H1 (cell line): ENCODE data around the gene HIVEP3. TPM values are rescaled to one million over a fixed set of nuclear protein-coding genes. Genes with fewer than 3 reads are reported as not detected.

Source experiments
- CTCF ChIA-PET: fragments of 300-600 bp; sonication (Branson Sonifier 250); formaldehyde crosslinking; loops from one replicate; lab custom pipeline; 2021; ENCODE audit not compliant: partially characterized antibody; lab: Charles Lee
- POLR2A ChIA-PET: fragments of 300-600 bp; sonication (Branson Sonifier 250); formaldehyde crosslinking; loops from one replicate; lab custom pipeline; 2021; ENCODE audit warnings: inconsistent platforms; ENCODE audit not compliant: partially characterized antibody; lab: Charles Lee
- DNase-seq, 2 experiments: peaks; one replicate each; pipeline versions ENCODE4 v3.0.0 to v3.0.0-alpha.2; 2010 to 2022; ENCODE audit warnings: low spot score in 2 of 2, low read depth in 1 of 2, mixed read lengths in 1 of 2
- FAIRE-seq: peaks from 2 replicates; lab custom pipeline; 2011; peaks lifted over from hg19 to GRCh38; lab: Jason Lieb, UNC
- H2AFZ ChIP-seq: 2 replicates; pipeline ENCODE4 v1.8.1; 2012; ENCODE audit warnings: low read length, inconsistent platforms
- H2AK5ac ChIP-seq: 2 replicates; pipeline ENCODE4 v1.6.1; 2013; ENCODE audit warnings: low read depth, low read length
- H2BK120ac ChIP-seq: replicated peaks from 2 replicates; pipeline ENCODE3; 2013; ENCODE audit warnings: low read depth, low read length, inconsistent platforms
- H2BK12ac ChIP-seq: 2 replicates; pipeline ENCODE4 v1.6.1; 2013; ENCODE audit warnings: low read depth, low read length
- H2BK15ac ChIP-seq: 2 replicates; pipeline ENCODE4 v1.6.1; 2013; ENCODE audit warnings: low read length
- H2BK20ac ChIP-seq: 2 replicates; pipeline ENCODE4 v1.6.1; 2013; ENCODE audit warnings: low read length
- H2BK5ac ChIP-seq: 2 replicates; pipeline ENCODE4 v1.6.1; 2013; ENCODE audit warnings: low read depth, low read length
- H3K14ac ChIP-seq: 2 replicates; pipeline ENCODE4 v1.6.1; 2013; ENCODE audit warnings: inconsistent platforms; ENCODE audit not compliant: insufficient read length
- H3K18ac ChIP-seq: 2 replicates; pipeline ENCODE4 v1.6.1; 2013; ENCODE audit warnings: low read length; ENCODE audit errors: extremely low read depth
- H3K23ac ChIP-seq: 2 replicates; pipeline ENCODE4 v1.6.1; 2013; ENCODE audit warnings: inconsistent platforms; ENCODE audit not compliant: insufficient read length
- H3K23me2 ChIP-seq: 2 replicates; pipeline ENCODE4 v1.6.1; 2013; ENCODE audit warnings: low read depth, low read length
- H3K27ac ChIP-seq: 2 replicates; pipeline ENCODE4 v1.6.1; 2011; ENCODE audit warnings: low read depth, low read length, inconsistent platforms
- H3K27me3 ChIP-seq, 4 experiments: replicated peaks in 1 of 4; 1 replicate in 1 of 4; 2 replicates in 3 of 4; pipeline versions ENCODE4 v1.6.1 to v1.8.1; 2011 to 2013; ENCODE audit warnings: low read length in 3 of 4, mild to moderate bottlenecking in 3 of 4, inconsistent platforms in 2 of 4, mixed read lengths in 2 of 4, moderate library complexity in 1 of 4; ENCODE audit not compliant: control insufficient read depth in 3 of 4, insufficient read depth in 3 of 4; ENCODE audit errors: extremely low read depth in 1 of 4
- H3K36me3 ChIP-seq, 4 experiments: 2 replicates each; pipeline versions ENCODE4 v1.6.1 to v1.8.1; 2011 to 2013; ENCODE audit warnings: mild to moderate bottlenecking in 4 of 4, low read length in 3 of 4, moderate library complexity in 2 of 4, control low read depth in 1 of 4, inconsistent platforms in 1 of 4; ENCODE audit not compliant: insufficient read depth in 4 of 4, control insufficient read depth in 2 of 4
- H3K4ac ChIP-seq: replicated peaks from 2 replicates; pipeline ENCODE3; 2013; ENCODE audit warnings: low read length, low read depth, mixed read lengths, inconsistent platforms; ENCODE audit not compliant: insufficient read length
- H3K4me1 ChIP-seq, 4 experiments: replicated peaks in 1 of 4; 1 replicate in 1 of 4; 2 replicates in 3 of 4; pipeline versions ENCODE4 v1.6.1 to v1.8.1; 2011 to 2013; ENCODE audit warnings: low read length in 3 of 4, inconsistent platforms in 2 of 4, mixed read lengths in 1 of 4; ENCODE audit not compliant: insufficient read depth in 4 of 4, control insufficient read depth in 3 of 4
- H3K4me2 ChIP-seq, 2 experiments: 2 replicates each; pipeline versions ENCODE4 v1.6.1 to v1.8.1; 2011 to 2013; ENCODE audit warnings: low read depth in 2 of 2, low read length in 2 of 2, control low read depth in 1 of 2, inconsistent platforms in 1 of 2, mild to moderate bottlenecking in 1 of 2; ENCODE audit not compliant: insufficient read depth in 1 of 2
- H3K4me3 ChIP-seq, 4 experiments: fragments of 200-600, 300-600 bp in 1 of 4; sonication (generic), shearing (Covaris generic), sonication (Bioruptor Twin) in 1 of 4; 2 replicates each; pipeline versions ENCODE4 v1.5.1 to v1.8.1; 2011 to 2016; ENCODE audit warnings: low read length in 4 of 4, low read depth in 3 of 4, control low read depth in 2 of 4, inconsistent platforms in 2 of 4, mild to moderate bottlenecking in 2 of 4, mixed read lengths in 1 of 4, moderate library complexity in 1 of 4; ENCODE audit not compliant: insufficient read depth in 2 of 4; ENCODE audit errors: extremely low read depth in 1 of 4
- H3K56ac ChIP-seq: replicated peaks from 2 replicates; pipeline ENCODE3; 2013; ENCODE audit warnings: low read depth, mild to moderate bottlenecking, mixed read lengths, low read length, inconsistent platforms; ENCODE audit not compliant: insufficient read length
- H3K79me1 ChIP-seq: 2 replicates; pipeline ENCODE4 v1.6.1; 2013; ENCODE audit warnings: low read depth, low read length, control low read depth
- H3K79me2 ChIP-seq, 2 experiments: 2 replicates each; pipeline versions ENCODE4 v1.6.1 to v1.8.1; 2012 to 2013; ENCODE audit warnings: low read length in 2 of 2, mild to moderate bottlenecking in 2 of 2, inconsistent platforms in 1 of 2; ENCODE audit not compliant: insufficient read depth in 2 of 2, control insufficient read depth in 1 of 2
- H3K9ac ChIP-seq, 4 experiments: replicated peaks in 1 of 4; 1 replicate in 1 of 4; 2 replicates in 3 of 4; pipeline versions ENCODE4 v1.6.1 to v1.8.1; 2011 to 2013; ENCODE audit warnings: low read depth in 3 of 4, low read length in 3 of 4, control low read depth in 2 of 4, mild to moderate bottlenecking in 2 of 4, moderate library complexity in 2 of 4, inconsistent platforms in 1 of 4; ENCODE audit errors: extremely low read depth in 1 of 4
- H3K9me3 ChIP-seq, 2 experiments: 2 replicates each; pipeline versions ENCODE4 v1.6.1 to v1.8.1; 2012 to 2013; ENCODE audit warnings: mild to moderate bottlenecking in 2 of 2, moderate library complexity in 2 of 2, control low read depth in 1 of 2, inconsistent platforms in 1 of 2, low read depth in 1 of 2, low read length in 1 of 2, mixed read lengths in 1 of 2; ENCODE audit not compliant: insufficient read depth in 2 of 2
- H4K20me1 ChIP-seq, 2 experiments: replicated peaks in 1 of 2; 2 replicates each; pipeline versions ENCODE3 to v1.8.1; 2011 to 2013; ENCODE audit warnings: inconsistent platforms in 2 of 2, low read length in 2 of 2, mild to moderate bottlenecking in 1 of 2; ENCODE audit not compliant: insufficient read depth in 2 of 2, control insufficient read depth in 1 of 2
- H4K5ac ChIP-seq: 2 replicates; pipeline ENCODE4 v1.6.1; 2013; ENCODE audit warnings: low read length, low read depth, mixed read lengths, inconsistent platforms; ENCODE audit not compliant: insufficient read length
- H4K8ac ChIP-seq: 2 replicates; pipeline ENCODE4 v1.8.0; 2013; ENCODE audit warnings: mild to moderate bottlenecking, moderate library complexity, low read length, inconsistent platforms; ENCODE audit not compliant: insufficient read depth; ENCODE audit errors: extremely low read depth
- H4K91ac ChIP-seq: replicated peaks from 2 replicates; pipeline ENCODE3; 2013; ENCODE audit warnings: low read length, mixed read lengths, inconsistent platforms; ENCODE audit not compliant: insufficient read length
- POLR2AphosphoS5 ChIP-seq: IDR thresholded peaks from 2 replicates; pipeline ENCODE4 v1.6.1; 2011; ENCODE audit warnings: low read depth, low read length
- WGBS, 2 experiments: shearing (Covaris generic) in 1 of 2; methylation state at CpG; one replicate each; pipeline versions ENCODE4 v1.1.6 to v1.1.7; 2013 to 2015; ENCODE audit warnings: low lambda C conversion rate in 2 of 2, mixed read lengths in 2 of 2, inconsistent platforms in 1 of 2, low coverage in 1 of 2, missing lambda C conversion rate in 1 of 2; ENCODE audit not compliant: insufficient replicate concordance in 2 of 2, insufficient coverage in 1 of 2, insufficient read length in 1 of 2; ENCODE audit errors: extremely low coverage in 1 of 2, missing lambda C conversion rate in 1 of 2; 5-methylcytosine and 5-hydroxymethylcytosine counted together
- polyA plus RNA-seq, 7 experiments: library from polyadenylated mRNA; depleted of rRNA in 3 of 7; stranded (reverse) in 5 of 7; unstranded in 2 of 7; fragments of >200 nt in 5 of 7; fragments of 200-250 nt in 2 of 7; gene quantifications; 1 replicate in 5 of 7; 2 replicates in 1 of 7; 4 replicates in 1 of 7; pipeline versions ENCODE4 v1.2.1 to v1.2.3, GENCODE V29; 2011 to 2013; ENCODE audit warnings: missing spikeins in 2 of 7, mixed read lengths in 2 of 7
- total RNA-seq: library from RNA; stranded (reverse); fragmentation: NEBNext Ultra II Directional; extraction: Animal tissue kit (Norgen Biotek cat#: 25700); gene quantifications from 2 replicates; pipeline ENCODE4 v1.2.1, GENCODE V29; 2021

Gene HIVEP3
- total and polyA plus RNA-seq, 2 of the 8 experiments (the other 6 are each of a cell fraction or from before 2014, with no cell fraction given): 0.24 to 0.69 TPM

- CTCF ChIA-PET: interaction anchor here (1.2 to 2.4 kb wide), 2 partner anchors 71 to 86 kb away, joined by 3 to 12 read pairs; no protein-coding TSS in a partner anchor
- no peaks in the 10 kb centered on the region for H3K79me2 ChIP-seq
- peaks cover 2 to 6% of the 10 kb centered on the region in 2 experiments for H4K20me1 ChIP-seq
- TF ChIP-seq POLR2AphosphoS5: no peak
Measured at GRCh38 chr1:41659903-41660302, 258.8 kb downstream of the HIVEP3 start.

More at GRCh38 chr1:41659903-41660302, 258.8 kb downstream of the HIVEP3 start:
- Histone ChIP-seq H3K4me1 (peaks cover 0 to 8% (median 3%) of the 10 kb centered on the region in 4 experiments; a peak in 5 of 7 replicates), H2BK15ac (no peak overlapping the region), H2BK120ac (no peak overlapping the region), H3K56ac (no peak overlapping the region), H3K18ac (no peak overlapping the region), H3K9me3 (no peaks in the 10 kb centered on the region), H3K4me3 (no peak overlapping the region), H4K5ac (no peak overlapping the region), H2BK20ac (no peak overlapping the region), H3K23me2 (peaks cover 5% of the 10 kb centered on the region), H2BK5ac (no peak overlapping the region), H3K27me3 (peaks cover 17 to 40% (median 32%) of the 10 kb centered on the region in 4 experiments), H2BK12ac (no peak overlapping the region), H3K4me2 (no peak overlapping the region), H3K9ac (no peak overlapping the region), H4K91ac (no peak overlapping the region), H2AK5ac (no peak overlapping the region), H4K8ac (no peak overlapping the region), H3K36me3 (no peaks in the 10 kb centered on the region), H3K79me1 (no peaks in the 10 kb centered on the region), H3K14ac (no peak overlapping the region), H3K27ac (no peak overlapping the region), H2AFZ (no peak overlapping the region), H3K23ac (no peak overlapping the region), H3K4ac (no peak overlapping the region)
- 87% methylated on average over 5 of the region's 5 CpGs; no CpG with 5 or more reads in 1 of the 2 experiments for WGBS, 2 experiments
- DNase-seq: no peak
- no peak for FAIRE-seq
- POLR2A ChIA-PET: interaction anchor here (1.2 kb wide), 1 partner anchor 16 kb away, joined by 3 read pairs; no protein-coding TSS in a partner anchor
